Subcutaneous adipose tissue (tissue), 4 donors: ENCODE data around the gene SEH1L. TPM values are rescaled to one million over a fixed set of nuclear protein-coding genes. Genes with fewer than 3 reads are reported as not detected.

Source experiments
- total RNA-seq, 4 donors: library from RNA; depleted of rRNA; stranded (reverse); fragments of >200 nt; gene quantifications; one replicate each; pipeline ENCODE4 v1.1.0, GENCODE V29; 2016
- TF ChIP-seq, protein P1 (sequence below): fragments of 450-650 bp; IDR thresholded peaks from one replicate; pipeline ENCODE4 v1.5.1; 2016; ENCODE audit warnings: low read depth, mild to moderate bottlenecking, control low read depth, antibody characterized with exemption, moderate library complexity

The SEH1L gene
- total RNA-seq, 4 donors from 2014 or later: 20.3 to 42.7 (median 27.8) TPM

GRCh38 chr18:12911025-12911928 is 36.5 kb upstream of the SEH1L start:
- TF ChIP-seq, protein P1, sequence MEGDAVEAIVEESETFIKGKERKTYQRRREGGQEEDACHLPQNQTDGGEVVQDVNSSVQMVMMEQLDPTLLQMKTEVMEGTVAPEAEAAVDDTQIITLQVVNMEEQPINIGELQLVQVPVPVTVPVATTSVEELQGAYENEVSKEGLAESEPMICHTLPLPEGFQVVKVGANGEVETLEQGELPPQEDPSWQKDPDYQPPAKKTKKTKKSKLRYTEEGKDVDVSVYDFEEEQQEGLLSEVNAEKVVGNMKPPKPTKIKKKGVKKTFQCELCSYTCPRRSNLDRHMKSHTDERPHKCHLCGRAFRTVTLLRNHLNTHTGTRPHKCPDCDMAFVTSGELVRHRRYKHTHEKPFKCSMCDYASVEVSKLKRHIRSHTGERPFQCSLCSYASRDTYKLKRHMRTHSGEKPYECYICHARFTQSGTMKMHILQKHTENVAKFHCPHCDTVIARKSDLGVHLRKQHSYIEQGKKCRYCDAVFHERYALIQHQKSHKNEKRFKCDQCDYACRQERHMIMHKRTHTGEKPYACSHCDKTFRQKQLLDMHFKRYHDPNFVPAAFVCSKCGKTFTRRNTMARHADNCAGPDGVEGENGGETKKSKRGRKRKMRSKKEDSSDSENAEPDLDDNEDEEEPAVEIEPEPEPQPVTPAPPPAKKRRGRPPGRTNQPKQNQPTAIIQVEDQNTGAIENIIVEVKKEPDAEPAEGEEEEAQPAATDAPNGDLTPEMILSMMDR: no peak

DNA sequence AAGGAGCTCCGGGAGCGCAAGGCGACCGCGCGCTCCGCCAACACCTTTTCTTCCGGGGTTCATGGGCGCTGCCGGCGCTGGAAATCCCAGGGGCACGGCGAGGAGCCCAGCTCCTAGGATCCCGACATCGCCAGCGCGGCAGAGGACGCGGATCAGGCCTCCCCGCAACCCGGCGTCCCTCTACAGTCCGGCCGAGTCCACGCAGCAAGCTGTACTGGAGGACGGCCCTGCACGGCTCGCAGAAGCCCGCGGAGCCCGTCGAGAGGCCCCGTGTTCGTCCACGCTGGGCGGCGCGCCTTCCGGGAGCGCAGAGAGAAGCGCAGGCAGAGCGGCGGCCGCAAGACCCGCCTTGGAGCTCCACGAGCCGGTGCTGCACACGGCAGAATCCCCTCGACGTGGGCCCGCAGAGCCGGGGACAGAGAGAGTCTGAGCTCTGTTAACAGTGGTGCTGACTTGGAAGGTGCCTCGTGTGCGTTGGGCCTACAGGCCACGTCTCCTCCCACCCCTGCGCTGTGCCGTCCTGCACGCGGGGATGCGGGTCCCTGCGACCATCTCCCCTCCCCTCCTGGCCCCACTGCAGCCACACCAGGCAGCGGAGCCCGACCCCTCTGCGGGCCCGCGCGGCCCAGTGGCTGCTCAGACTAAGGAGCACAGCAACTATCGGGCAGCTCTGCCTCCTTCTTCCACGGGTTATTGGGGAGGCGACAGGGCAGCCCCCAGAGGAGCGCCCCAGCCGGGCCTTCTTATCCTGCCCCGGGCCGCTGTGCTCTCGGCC is 35.7 kb upstream of the SEH1L start:
- TF ChIP-seq, protein P1: no peak

GRCh38 chr18:12921178-12921577 is 26.6 kb upstream of the SEH1L start:
- TF ChIP-seq, protein P1: no peak

DNA sequence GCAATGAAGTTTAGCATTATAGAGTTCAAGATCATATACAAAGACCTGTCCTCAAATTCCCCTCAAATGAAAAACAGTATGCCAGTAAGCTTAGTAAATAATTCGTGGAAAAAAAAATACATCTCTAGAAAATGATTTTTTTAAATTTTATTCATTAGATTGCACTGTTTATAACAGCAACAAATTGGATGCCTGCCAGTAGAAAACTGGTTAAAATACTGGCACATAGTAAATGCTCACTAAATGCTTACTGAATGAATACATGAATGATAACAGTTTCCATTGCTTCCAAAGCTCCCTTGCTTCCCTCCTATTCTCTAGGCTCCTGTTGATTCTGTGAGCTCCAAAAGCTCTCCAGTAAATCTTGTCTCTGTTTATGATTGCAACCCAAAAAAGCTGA is 25.5 kb upstream of the SEH1L start:
- TF ChIP-seq, protein P1: no peak

- TF ChIP-seq, protein P1: no peak
Observed at GRCh38 chr18:12924616-12925015, 23.2 kb upstream of the SEH1L start.

DNA sequence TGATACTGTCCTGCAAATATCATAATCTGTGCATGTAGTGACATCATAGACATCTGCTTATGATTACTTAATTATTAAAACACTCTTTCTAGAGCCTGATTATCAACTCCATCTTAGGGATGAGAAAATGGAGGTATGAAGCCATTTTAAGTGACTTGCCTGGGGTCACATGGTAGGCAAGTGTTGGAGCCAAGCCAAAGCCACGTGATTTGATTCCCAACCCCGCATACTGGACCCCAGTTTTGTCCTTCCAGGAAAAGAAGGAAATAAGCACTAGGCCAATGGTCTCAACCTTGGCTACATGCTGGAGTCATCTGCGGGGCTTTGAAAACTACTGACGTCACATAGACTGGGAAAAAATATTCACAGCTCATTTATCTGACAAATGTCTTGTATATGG is 19.6 kb upstream of the SEH1L start:
- TF ChIP-seq, protein P1: no peak

GRCh38 chr18:12928641-12929040 is 19.2 kb upstream of the SEH1L start:
- TF ChIP-seq, protein P1: no peak
